GM04504 (cell line): ENCODE data around the gene EFCC1.
A peak's percentile ranks its signal among the peaks of the same experiment; 100 is the strongest.

ENCODE experiments used
- DNase-seq: peaks from one replicate; pipeline ENCODE4 v3.0.0-alpha.2; 2012; ENCODE audit warnings: low read depth

Gene EFCC1

DNA sequence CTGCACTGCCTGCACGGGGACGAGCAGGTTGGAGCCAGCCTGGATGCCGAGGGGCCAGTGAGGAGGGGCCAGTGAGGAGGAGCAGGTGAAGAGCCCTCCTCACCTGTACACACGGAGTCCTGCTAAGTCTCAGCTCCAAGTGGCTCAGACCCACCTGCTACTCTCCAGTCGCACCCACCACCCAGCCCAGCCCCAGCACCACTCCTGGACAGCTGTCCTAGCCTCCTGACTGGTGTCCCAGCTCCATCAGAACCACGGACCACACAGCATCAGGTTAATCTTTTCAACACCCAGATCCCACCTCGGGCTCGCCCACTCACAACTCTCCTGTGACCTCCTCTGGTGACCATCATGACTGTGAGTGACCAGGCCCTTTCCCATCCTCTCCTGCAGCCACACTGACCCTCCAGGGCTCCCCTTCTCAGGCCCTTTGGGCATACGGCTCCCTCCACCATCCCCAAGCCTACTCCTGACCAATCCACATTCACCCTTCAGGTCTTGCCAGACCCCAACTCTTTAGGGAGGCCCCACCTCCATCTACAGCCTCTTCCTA is 13.8 kb downstream of the EFCC1 start:
- no peak for DNase-seq

DNA sequence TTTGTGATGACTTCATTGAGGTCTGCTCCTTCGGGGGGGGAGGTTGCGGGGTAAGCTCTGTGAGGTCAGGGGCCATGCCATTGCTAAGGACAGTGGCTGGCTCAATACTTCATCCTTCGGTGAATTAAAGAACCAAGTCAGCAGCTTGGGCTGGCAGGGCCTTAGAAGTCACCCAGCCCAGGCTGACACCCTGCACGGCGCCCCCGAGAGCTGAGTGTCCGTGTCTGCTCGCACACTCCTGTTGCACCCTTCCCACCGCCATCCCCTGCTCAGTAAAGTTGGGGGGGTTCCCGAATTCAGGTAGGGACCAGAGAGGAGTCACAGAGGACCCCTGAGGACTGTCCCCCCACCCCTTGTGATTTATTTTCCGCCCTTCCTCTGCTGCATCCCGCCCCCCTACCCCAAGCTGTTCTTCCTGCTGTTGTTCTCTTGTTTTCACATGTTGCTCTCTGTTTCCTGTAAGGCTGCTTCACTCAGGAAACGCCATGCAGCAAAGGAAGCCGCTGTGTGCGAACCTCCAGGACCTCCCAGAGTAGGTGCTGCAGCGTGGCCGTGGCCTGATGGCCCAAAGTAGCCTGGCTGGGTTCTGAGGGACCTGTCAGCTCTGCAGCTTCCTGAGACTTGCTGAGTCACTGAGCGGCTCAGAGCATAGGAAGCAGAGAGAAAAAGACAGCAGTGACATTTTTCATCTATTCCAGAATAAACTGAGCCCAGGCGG is 14.4 kb downstream of the EFCC1 start:
- no peak for DNase-seq

DNA sequence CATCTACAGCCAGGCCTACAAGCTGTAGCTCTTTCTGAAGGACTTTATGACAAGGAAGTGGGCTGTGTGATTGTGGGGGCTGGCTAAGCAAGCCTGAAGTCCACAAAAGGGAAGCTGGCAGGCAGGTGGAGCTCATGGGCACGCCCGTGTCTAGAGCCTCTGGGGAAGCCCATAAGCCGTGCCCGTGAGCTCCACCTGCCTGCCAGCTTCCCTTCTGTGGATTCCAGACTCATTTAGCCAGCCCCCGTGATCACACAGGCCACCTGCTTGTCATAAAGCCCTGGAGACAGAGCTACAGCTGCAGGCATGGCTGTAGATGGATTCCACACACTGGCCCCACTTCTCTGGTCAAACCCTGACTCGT is 15.2 kb downstream of the EFCC1 start:
- DNase-seq: no peak

DNA sequence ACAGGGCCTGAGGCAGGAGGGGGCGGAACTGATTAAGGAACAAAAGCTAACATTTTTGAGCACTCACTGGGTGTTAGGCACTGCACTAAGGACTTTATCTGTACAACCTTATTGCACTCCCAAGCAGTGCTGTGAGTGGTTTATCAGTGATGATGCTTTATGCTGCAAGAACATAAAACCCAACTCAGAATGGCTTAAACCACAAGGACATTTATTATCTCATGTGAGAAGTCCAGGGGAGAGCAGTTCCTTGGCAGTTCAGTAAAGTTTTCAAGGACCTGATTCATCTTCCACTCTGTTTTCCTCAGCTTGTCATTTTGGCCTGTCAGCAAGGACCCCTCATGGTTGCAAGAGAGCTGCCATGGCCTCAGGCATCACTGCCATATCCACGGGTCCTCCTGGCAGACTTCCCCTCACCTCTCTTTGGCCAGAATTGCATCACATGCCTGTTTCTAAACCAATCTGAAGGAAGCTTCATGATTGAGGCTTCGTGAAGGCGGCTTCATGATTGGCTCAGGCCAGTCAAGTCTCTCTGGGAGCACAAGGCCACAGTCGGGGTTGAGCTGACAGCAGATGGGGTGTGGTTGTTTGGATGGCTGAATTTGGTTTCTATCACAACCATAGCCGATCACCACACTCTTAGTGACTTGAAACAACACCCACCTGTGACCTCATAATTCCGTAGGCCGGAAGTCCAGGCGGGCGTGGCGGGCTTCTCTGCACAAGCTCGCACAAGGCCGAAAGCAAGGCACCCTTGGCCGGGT is 15.8 kb downstream of the EFCC1 start:
- no peak for DNase-seq

DNA sequence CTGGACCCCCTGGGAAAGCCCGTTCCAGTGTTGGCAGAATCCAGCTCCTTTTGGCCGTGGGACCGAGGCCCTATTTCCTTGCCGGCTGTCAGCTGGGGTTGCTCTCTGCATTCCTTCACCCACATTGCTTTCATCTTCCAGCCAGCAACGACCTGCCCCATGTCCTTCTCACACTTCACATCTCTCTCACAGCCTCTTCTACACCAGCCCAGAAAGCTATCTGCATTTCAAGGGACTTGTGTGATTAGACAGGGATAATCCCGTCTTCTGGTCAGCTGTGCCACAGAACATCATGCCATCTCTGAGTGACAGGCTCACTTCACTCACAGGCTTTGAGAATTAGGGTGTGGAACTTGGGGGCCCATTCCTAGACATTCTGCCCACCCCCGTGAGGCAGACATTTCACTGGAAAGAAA is 16.4 kb downstream of the EFCC1 start:
- no peak for DNase-seq

DNA sequence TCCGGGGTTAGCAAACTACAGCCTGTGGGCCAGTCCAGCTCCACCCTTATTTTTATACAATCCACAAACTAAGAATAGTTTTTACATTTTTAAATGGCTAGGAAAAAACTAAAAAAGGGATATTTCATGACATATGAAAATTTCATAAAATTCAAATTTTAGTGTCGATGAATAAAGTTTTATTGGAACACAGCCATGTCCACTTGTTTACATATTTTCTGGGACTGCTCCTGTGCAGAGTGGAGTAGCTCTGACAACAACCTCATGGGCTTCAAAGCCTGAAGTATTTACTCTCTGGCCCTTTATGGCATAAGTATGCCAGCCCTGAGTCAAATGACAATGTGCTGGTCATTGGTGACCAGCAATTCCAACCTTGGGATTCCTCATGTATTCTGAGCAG is 17.2 kb downstream of the EFCC1 start:
- no peak for DNase-seq

DNA sequence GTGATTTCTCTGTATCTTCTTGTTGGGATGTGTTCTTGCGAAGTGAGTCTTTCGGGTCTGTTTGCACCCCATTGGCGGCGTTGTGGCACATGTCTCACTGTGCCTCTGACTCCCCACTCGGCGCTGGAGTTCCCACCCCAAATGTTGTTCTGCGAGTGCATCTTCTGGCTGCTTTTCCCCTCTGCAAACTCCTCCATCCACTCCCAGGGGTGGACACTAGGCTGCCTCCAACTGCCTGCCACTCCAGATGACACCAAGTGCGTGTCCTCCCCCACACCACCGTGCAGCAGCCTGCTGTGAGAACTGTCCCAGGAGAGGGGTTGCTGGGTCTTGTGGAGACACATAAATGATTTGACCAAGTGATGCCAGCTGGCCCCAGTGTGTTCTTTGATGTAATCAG is 17.6 kb downstream of the EFCC1 start:
- DNase-seq: no peak

DNA sequence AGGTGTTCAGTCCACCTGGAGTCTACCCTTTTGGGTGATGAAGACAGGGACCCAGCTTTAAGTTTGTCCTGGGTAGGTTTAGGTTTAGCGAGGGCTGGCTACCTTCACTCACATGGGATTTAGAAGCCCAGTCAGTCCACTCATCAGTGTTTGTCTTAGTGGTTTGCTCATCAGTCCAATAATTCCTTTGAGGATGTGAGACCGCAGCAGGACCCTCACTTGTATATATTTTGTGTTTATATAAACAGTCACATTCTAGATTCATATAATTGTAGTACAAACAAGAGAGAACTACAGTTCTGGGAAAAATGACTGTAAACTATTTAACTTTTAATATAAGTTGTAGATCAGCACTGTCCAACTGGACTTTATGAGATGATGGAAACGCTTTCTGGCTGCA is 18.2 kb downstream of the EFCC1 start:
- DNase-seq: no peak

DNA sequence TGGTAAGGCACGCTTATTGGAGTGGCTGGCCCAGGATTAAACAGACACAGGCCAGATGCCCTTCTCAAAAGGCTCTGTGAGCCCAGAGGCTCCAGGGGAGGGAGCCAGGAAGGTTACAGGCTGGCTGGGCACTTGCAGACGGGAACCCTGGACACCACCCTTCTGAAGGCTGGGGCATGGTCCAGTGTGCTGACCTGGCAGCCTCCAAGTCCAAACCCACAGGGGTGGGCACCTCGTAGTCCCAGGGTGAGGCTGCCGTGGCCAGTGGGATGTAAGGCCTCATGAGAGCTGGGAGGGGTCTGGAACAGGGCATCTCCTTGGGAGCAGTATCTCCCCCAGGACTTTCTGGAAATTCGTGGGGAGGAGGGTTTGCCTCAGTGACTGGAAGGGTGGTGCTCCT is 19.6 kb downstream of the EFCC1 start:
- DNase-seq: no peak

DNA sequence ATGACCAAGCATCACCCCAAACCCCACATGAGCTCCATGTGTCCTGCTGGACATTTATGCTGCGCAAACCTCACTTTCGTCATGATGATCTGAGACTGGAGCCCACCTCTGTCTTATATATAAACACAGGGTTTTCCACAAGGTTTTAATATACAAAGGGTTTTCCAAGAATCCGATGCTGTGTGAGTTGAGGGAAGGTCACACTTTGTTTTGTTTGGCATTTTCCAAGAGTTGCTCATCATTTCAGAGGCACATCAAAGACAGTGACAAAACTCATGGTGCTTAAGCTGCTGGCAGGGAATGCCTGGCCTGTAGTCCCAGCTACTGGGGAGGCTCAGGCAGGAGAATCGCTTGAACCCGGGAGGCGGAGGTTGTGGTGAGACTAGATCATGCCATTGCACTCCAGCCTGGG is 20.0 kb downstream of the EFCC1 start:
- DNase-seq: no peak

DNA sequence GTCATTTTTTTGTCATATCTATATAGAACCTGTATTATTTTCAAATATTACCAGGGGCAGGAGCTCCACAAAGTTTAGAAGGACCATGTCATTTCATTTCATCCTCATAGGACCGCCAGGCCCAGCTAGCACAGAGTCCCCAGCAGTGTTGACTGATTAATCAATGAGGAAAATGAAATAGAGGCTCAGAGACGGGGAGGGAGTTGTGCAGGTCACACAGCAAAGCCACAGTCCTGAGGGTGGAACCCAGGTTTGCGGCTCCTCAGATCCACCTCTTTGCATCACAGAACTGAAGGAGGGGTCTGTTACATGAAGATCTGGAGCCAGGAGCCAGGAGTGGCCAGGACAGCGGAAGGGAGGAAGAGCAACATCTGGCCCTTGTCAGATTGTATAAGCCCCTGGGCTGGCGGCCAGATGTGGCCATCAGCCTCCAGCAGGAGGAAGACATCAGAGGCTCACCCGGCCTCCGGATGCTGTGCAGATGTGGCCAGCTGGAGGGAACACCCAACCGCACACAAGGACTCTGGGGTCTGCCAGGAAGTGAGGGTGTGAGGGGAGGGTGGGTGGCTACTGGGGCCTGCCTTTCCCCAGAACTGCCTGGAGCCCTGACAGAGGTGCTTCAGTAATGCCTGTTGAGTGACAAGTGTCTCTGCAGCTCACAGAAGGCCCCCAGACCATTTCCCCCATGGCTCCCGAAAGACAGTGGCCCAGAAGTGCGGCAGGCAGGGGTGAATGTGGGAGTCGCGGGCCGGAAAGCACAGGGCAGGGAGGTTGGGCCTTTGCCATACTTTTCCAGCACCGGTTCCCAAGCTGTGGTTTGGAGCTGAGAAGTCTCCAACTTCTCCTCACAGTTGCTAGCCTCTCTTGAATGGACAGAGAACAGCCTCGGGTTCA is 21.3 kb downstream of the EFCC1 start:
- DNase-seq: no peak

DNA sequence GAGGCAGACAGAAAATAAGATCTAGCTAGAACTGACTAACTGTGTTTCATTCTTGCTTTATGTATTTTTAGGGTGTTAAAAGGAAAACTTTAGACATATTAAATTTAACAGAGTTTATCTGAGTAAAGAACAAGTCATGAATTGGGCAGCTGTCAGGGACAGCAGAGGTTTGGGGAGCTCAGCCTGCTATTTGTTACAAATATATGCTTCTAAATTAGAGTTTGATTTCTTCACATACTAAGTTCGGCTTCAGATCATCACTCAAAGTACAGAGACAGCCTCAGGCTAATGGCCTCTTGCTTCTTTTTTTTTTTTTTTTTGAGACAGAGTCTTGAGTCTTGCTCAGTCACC is 21.9 kb downstream of the EFCC1 start:
- DNase-seq: no peak

DNA sequence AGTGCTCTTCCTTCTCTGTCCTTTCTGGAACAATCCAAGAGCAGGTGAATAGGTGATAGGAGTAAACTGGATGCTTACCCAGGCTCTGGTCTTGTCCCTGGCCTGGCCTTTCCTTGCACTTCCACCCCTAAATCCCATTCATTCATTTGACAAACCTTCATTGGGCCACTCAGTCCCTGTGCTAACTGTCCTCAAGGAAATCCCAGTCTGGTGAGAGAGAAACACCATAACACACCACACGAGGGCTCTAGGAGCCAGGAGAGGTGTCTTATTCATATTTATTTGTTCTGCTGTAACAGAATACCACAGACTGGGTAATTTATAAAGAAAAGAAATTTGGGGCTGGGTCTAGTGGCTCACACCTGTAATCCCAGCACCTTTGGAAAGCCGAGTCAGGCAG is 22.8 kb downstream of the EFCC1 start:
- DNase-seq: no peak

DNA sequence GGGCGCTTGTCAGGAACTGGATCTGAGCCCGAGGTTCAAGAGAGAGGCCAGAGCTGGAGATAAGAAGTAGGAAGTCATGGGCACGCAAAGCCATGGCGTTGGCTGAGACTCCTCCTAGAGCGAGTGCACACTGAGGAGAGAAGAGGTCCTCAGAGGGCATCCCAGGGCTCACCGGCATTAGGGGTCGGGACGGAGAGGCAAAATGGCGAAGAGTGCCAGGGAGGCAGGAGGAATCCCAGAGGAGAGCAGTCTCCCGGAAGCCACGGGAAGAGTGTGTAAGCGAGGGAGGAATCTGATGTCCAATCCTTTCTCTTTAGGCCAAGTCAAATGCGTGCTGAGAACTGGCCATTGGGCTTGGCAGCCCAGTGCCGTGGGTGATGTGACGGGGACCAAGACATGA is 24.0 kb downstream of the EFCC1 start:
- no peak for DNase-seq

DNA sequence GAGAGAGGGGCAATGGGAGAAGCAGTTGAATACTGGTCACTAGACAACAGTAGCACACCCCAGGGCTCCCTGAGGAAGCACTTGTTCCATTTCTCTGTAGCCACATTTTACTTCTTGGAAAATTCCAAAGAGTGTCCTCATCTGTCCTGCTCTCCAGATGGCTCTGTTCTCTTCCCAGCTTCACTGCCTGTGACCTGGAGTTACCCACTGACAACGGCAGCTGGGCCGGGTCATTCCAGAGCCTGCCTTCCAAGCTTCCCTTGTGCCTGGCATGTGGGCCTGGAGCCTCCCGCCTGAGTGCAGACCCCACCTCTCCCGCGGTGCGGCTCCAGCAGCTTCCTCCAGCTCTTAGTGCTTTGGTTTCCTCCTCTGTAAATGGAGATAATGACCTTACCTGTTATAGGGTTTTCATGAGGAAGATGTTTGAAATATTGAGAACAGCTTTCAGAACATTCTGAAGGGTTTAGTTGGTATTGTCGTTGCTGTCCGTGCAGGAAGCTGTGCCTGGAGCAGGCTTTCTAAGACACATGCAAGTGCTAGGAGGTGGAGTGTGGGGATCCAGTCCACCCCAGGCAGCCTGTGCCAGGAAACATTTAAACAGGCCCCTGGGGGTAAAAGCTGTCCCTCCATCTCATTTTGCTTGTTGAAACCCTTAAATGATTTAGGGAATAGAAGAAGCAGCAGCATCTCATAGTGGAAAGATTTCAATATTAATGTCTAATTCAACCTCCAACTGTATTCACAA is 24.8 kb downstream of the EFCC1 start:
- DNase-seq: no peak

DNA sequence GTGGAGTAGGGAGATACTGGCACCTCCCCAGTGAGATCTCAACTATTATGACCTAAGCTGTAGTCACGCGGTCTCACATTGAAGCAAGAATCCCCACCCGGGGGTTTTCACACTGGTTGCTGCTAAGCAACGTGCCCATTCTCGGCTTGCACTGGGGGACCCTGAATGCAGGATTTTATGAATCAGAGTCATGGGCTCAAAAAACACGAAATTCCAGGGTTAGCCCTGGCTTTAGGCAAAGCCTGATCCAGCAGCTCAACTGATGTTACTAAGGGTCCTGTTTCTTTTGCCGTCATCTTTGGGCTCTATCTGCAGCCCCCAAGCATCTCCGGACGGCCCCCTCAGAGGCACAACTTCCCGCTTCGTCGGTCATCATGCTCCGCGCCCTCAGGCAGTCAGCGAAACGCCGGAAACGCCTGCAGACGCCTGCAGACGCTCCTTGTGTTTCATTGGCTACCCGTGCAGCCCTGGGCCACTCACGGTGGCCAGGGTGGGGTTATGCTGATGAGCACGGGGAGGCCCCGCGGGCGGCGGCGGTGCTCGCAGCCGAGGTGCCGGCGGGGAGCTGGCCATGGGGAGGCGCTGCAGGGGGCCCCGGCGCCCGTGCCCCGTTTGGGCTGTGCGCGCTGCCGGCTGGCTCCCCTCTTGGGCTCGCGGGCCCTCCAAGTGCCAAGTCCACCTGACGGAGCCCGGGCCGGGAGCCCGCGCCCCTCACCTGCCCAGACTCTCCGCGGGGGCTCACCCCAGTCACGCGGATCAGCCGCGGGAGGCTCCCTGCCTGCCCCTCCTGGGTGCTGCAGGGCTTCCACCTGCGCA is 25.8 kb downstream of the EFCC1 start:
- peak; percentile 31 for DNase-seq

DNA sequence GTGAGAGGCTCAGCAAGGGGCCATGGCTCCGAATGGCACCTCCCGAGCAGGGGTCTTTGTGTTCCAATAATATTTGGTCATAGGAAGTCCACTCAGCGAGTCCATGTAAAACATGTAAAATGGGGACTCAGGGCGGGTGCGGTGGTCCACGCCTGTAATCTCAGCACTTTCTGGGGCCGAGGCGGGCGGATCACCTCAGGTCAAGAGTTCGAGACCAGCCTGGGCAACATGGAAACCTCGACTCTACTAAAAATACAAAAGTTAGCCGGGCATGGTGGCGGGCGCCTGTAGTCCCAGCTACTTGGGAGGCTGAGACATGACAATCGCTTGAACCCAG is 26.4 kb downstream of the EFCC1 start:
- no peak for DNase-seq

DNA sequence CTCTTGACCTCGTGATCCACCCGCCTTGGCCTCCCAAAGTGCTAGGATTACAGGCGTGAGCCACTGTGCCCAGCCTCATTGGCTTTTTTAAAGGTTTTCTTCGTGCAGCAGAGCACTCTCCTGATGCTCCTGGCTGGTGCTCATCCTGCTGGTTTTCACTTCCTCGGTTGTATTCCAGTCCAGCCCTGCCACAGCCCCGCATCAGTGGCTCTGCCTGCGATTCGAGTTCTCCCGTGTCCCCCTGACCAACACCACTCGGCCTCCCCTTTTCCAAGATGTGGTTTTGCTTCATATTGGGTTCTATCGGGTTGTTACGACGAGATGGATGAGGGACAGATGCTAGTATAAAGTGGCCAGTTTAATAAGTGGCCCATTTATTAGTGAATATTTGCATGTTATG is 27.8 kb downstream of the EFCC1 start:
- DNase-seq: no peak

DNA sequence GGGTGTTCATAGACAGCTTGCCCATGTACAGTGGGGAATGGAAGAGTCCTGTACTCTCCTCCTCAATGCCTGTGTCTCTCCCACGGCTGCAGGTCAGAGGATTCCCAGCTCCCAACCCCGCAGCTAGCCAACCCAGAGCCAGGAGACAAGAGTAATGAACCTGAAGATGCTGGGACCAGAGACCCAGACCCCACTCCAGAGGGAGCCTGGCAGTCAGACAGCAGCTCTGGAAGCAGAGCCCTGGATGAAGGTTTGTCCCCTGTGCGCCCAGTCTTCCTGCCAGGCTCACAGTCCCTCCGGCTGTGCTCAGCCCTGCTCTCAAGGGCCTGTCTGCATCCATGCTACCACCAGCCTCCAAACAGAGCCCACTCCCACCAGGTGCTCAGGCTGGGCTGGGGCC is 29.5 kb downstream of the EFCC1 start:
- DNase-seq: no peak

DNA sequence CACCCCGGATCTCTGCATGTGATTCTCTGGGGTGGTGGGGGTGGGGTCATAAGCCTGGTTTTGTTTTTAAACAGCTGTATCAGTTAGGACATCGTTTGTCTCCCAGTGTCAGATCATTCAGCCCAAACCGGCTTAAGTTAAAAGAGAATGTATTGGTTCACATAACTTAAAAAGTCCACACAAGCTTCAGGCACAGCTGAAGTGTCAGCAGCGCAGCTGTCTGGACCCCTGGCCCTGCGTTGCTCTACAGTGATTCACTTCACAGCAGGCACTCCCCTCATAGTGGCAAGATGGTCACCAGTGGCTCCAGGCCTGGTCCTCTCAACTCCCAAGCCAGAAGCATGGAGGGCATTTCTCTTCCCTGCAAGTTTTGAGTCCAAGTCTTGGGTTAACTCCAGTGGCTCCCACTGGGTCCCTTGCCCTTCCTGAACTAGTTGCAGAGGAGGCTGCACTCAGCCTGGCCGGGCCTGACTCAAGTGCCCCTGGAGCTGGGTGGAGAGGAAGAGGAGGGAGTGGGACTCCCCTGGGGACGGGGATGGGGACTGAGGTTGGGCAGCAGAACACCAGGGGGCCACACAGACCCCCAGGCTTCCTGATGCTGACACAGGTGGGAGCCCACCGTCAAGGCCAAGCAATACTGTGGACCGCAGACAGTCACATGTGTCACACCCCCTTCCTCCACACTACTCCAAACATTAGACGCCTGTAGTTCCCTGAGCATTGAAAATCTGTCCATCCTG is 30.5 kb downstream of the EFCC1 start:
- DNase-seq: no peak

DNA sequence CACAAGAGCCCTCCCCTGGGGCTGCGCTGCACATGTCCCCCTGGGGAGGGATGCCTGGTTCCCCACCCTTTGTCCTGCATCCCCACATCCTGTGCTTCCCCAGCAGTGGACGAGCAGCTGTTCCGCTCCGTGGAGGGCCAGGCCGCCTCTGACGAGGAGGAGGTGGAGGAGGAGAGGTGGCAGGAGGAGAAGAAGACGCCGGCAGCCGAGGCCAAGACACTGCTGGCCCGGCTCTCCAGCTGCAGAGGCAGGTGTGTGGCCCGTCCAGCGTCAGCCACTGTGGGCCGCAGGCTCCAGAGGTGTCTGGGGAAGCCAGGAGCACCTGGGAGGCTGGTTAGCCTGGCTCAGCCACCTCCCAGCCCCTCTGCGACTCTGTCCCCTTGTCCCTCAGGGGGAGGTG is 31.6 kb downstream of the EFCC1 start:
- no peak for DNase-seq
